ENCODE results near the gene KLF12. TPM values are rescaled to one million over a fixed set of nuclear protein-coding genes. Genes with fewer than 3 reads are reported as not detected.

The KLF12 gene
- total RNA-seq, 1 experiment from 2014 or later: 9.7 TPM

GRCh38 chr13:74132776-74133656 is 1.2 kb downstream of the KLF12 start:
- Histone ChIP-seq H4K8ac (replicated peaks; ENCODE audit: insufficient read length, low read depth, low read length) (no peak overlapping the region), H3K27me3 (ENCODE audit: insufficient read depth, low read length) (no peaks in the 10 kb centered on the region), H3K9me3 (ENCODE audit: control insufficient read depth, low read depth, low read length) (no peaks in the 10 kb centered on the region), H3K56ac (ENCODE audit: insufficient read length, low read depth, low read length) (no peak overlapping the region), H4K20me1 (ENCODE audit: control insufficient read depth, insufficient read depth, insufficient read length) (no peaks in the 10 kb centered on the region), H2AK5ac (ENCODE audit: insufficient read length, low read length) (no peak overlapping the region), H2BK5ac (ENCODE audit: insufficient read length, low read length) (no peak overlapping the region), H3K14ac (ENCODE audit: insufficient read depth, low read length) (no peak overlapping the region), H3K18ac (ENCODE audit: insufficient read length, low read depth, low read length) (no peak overlapping the region), H3K79me2 (ENCODE audit: insufficient read depth, low read length) (peaks cover 3% of the 10 kb centered on the region; the same call in 1 of the 2 replicates), H4K91ac (ENCODE audit: insufficient read length, low read depth, low read length) (no peak overlapping the region), H3T11ph (ENCODE audit: low read length) (no peak overlapping the region), H2BK120ac (ENCODE audit: low read depth, low read length, poor library complexity, severe bottlenecking) (no peak overlapping the region), H3K27ac (ENCODE audit: insufficient read length, low read depth, low read length) (no peak overlapping the region), H4K5ac (ENCODE audit: insufficient read length, low read depth, low read length) (no peak overlapping the region), H3K4me2 (ENCODE audit: insufficient read depth, insufficient read length, low read length) (peak overlapping the region; percentile 68), H3K23me2 (ENCODE audit: insufficient read length, low read depth, low read length, poor library complexity, severe bottlenecking) (peaks cover 16% of the 10 kb centered on the region), H3K9ac (ENCODE audit: extremely low read depth, insufficient read length, low read length) (no peak overlapping the region), H3K4ac (ENCODE audit: low read depth, low read length) (no peak overlapping the region), H3K23ac (ENCODE audit: insufficient read length, low read depth, low read length) (no peak overlapping the region), H2BK15ac (ENCODE audit: low read depth, low read length) (no peak overlapping the region), H2BK20ac (ENCODE audit: low read depth, low read length, poor library complexity, severe bottlenecking) (no peak overlapping the region), H2BK12ac (ENCODE audit: insufficient read length, low read depth, low read length) (no peak overlapping the region), H3K79me1 (ENCODE audit: insufficient read depth, low read depth, low read length, poor library complexity, severe bottlenecking) (no peaks in the 10 kb centered on the region), H3K4me1 (ENCODE audit: insufficient read depth, low read length) (peaks cover 2% of the 10 kb centered on the region; the same call in 1 of the 2 replicates), H2AFZ (ENCODE audit: low read length) (no peak overlapping the region)
- Mint-ChIP-seq H3K27ac (peak overlapping the region; percentile 98 to 99 (median 99)), H3K4me1 (peaks cover 16 to 26% of the 10 kb centered on the region in 2 experiments), H3K9me3 (no peaks in the 10 kb centered on the region), H3K36me3 (ENCODE audit: insufficient read depth in 1 of 3, low read depth in 3 of 3) (no peaks in the 10 kb centered on the region), H3K4me3 (peak overlapping the region; percentile 97 to 100), H3K27me3 (ENCODE audit: low read depth) (peaks cover 9% of the 10 kb centered on the region)
- DNase-seq: peak; percentile 34
- TF ChIP-seq CTCF (conservative IDR thresholded peaks at IDR 0.05): no peak
- WGBS (ENCODE audit: extremely low coverage, insufficient read length, low lambda C conversion rate): no CpG with 5 or more reads among the region's 34 CpGs

All from H9 (cell line).